DOHH2 (cell line): ENCODE data around the gene ZCCHC9.

ENCODE experiments used
- H3F3A ChIP-seq: fragments of 200-600 bp; sonication (generic), shearing (Covaris generic); 2 replicates; pipeline ENCODE4 v1.6.0; 2016; ENCODE audit warnings: antibody characterized with exemption, mild to moderate bottlenecking; ENCODE audit not compliant: control insufficient read depth, insufficient read depth
- H3K27ac ChIP-seq: fragments of 200-600 bp; sonication (generic); 2 replicates; pipeline ENCODE4 v1.5.1; 2014; ENCODE audit warnings: low read depth, mild to moderate bottlenecking, low read length, moderate library complexity
- H3K27me3 ChIP-seq: fragments of 200-600 bp; sonication (generic); 2 replicates; pipeline ENCODE4 v1.6.1; 2014; ENCODE audit warnings: mild to moderate bottlenecking, low read length, mixed read lengths; ENCODE audit not compliant: control insufficient read depth
- H3K36me3 ChIP-seq: fragments of 200-600 bp; sonication (generic); 2 replicates; pipeline ENCODE4 v1.6.1; 2014; ENCODE audit warnings: mild to moderate bottlenecking, low read length, moderate library complexity, mixed read lengths; ENCODE audit not compliant: control insufficient read depth
- H3K4me1 ChIP-seq: fragments of 200-600 bp; sonication (generic); 2 replicates; pipeline ENCODE4 v1.6.1; 2014; ENCODE audit warnings: mild to moderate bottlenecking, low read length, mixed read lengths; ENCODE audit not compliant: control insufficient read depth
- H3K4me2 ChIP-seq: fragments of 200-600 bp; sonication (generic); 2 replicates; pipeline ENCODE4 v1.6.0; 2014; ENCODE audit warnings: mild to moderate bottlenecking, low read length, moderate library complexity
- H3K4me3 ChIP-seq: fragments of 200-600 bp; sonication (generic); 2 replicates; pipeline ENCODE4 v1.5.1; 2014; ENCODE audit warnings: mild to moderate bottlenecking, low read length, mixed read lengths
- H3K79me2 ChIP-seq: fragments of 200-600 bp; sonication (generic); 2 replicates; pipeline ENCODE4 v1.6.1; 2014; ENCODE audit warnings: mild to moderate bottlenecking, low read length, mixed read lengths; ENCODE audit not compliant: control insufficient read depth
- H3K9me2 ChIP-seq: fragments of 200-600 bp; sonication (generic); replicated peaks from 2 replicates; pipeline ENCODE4 v1.6.1; 2014; ENCODE audit warnings: mild to moderate bottlenecking, low read length, mixed read lengths; ENCODE audit not compliant: control insufficient read depth
- H3K9me3 ChIP-seq: fragments of 200-600 bp; sonication (generic); 2 replicates; pipeline ENCODE4 v1.6.1; 2014; ENCODE audit warnings: antibody characterized with exemption, low read length, mixed read lengths; ENCODE audit not compliant: control insufficient read depth, insufficient read depth
- H4K20me1 ChIP-seq: fragments of 200-600 bp; sonication (generic); 2 replicates; pipeline ENCODE4 v1.6.0; 2014; ENCODE audit warnings: low read depth, mild to moderate bottlenecking, antibody characterized with exemption, low read length, moderate library complexity; ENCODE audit not compliant: control insufficient read depth, insufficient read depth
- CTCF ChIP-seq: fragments of 200-600 bp; sonication (generic); IDR thresholded peaks from one replicate; pipeline ENCODE4 v1.5.1; 2014; ENCODE audit warnings: antibody characterized with exemption, mild to moderate bottlenecking, low read depth, low read length; ENCODE audit not compliant: poor library complexity, severe bottlenecking
- EZH2phosphoT487 ChIP-seq: fragments of 200-600 bp; sonication (generic); IDR thresholded peaks from 2 replicates; pipeline ENCODE4 v1.6.1; 2017; ENCODE audit warnings: borderline replicate concordance, mild to moderate bottlenecking, antibody characterized with exemption, low read length, moderate library complexity, mixed read lengths

The ZCCHC9 gene

GRCh38 chr5:81360640-81361039 is 59.3 kb downstream of the ZCCHC9 start:
- Histone ChIP-seq H3K9me3 (no peaks in the 10 kb centered on the region), H3K79me2 (no peaks in the 10 kb centered on the region), H3K36me3 (no peaks in the 10 kb centered on the region), H3K27me3 (peaks cover 5% of the 10 kb centered on the region; the same call in 1 of the 2 replicates), H3K4me1 (no peaks in the 10 kb centered on the region), H3K4me3 (no peak overlapping the region), H3K4me2 (no peak overlapping the region), H3K27ac (no peak overlapping the region), H3F3A (no peaks in the 10 kb centered on the region), H3K9me2 (no peaks in the 10 kb centered on the region), H4K20me1 (no peaks in the 10 kb centered on the region)
- no peak for TF ChIP-seq EZH2phosphoT487
- no peak for TF ChIP-seq CTCF

- no peaks in the 10 kb centered on the region for H3K9me2 ChIP-seq
- no peaks in the 10 kb centered on the region for H3K4me1 ChIP-seq
- peaks cover 5% of the 10 kb centered on the region; the same call in 1 of the 2 replicates for H3K27me3 ChIP-seq
- H3K9me3 ChIP-seq: no peaks in the 10 kb centered on the region
- no peaks in the 10 kb centered on the region for H3K36me3 ChIP-seq
- no peak overlapping the region for H3K4me2 ChIP-seq
- H3K4me3 ChIP-seq: no peak overlapping the region
- TF ChIP-seq CTCF (no peak), EZH2phosphoT487 (no peak)
- no peaks in the 10 kb centered on the region for H3F3A ChIP-seq
- H3K79me2 ChIP-seq: no peaks in the 10 kb centered on the region
- no peaks in the 10 kb centered on the region for H4K20me1 ChIP-seq
- no peak overlapping the region for H3K27ac ChIP-seq
These were observed 60.2 kb downstream of the ZCCHC9 start for GRCh38 chr5:81361600-81361999.
